GM12878 (cell line): ENCODE data around the gene DOHH.

Source experiments
- EZH2 ChIP-seq: IDR thresholded peaks from 2 replicates; pipeline ENCODE4 v1.6.1; 2012; ENCODE audit warnings: low read depth, mild to moderate bottlenecking, control low read depth, inconsistent platforms, low read length, borderline replicate concordance; ENCODE audit not compliant: control insufficient read depth
- KDM1A ChIP-seq: fragments of 200-600 bp; sonication (generic); IDR thresholded peaks from 2 replicates; pipeline ENCODE4 v1.6.1; 2016; ENCODE audit warnings: borderline replicate concordance
- NFYA ChIP-seq: IDR thresholded peaks from 2 replicates; pipeline ENCODE4 v1.6.1; 2011; ENCODE audit warnings: low read depth, mild to moderate bottlenecking, low read length, improper control_type of control experiment, borderline replicate concordance
- POLR2A ChIP-seq: IDR thresholded peaks from 2 replicates; pipeline ENCODE4 v1.6.1; 2011; ENCODE audit warnings: low read depth, mild to moderate bottlenecking, low read length
- POLR2AphosphoS5 ChIP-seq: IDR thresholded peaks from 2 replicates; pipeline ENCODE4 v1.6.1; 2011; ENCODE audit warnings: mild to moderate bottlenecking, low read length, inconsistent platforms

GRCh38 chr19:3494559-3494958, 5.9 kb downstream of the DOHH start:
- TF ChIP-seq NFYA = no peak
- no peak for TF ChIP-seq KDM1A
- TF ChIP-seq EZH2 = no peak
- no peak for TF ChIP-seq POLR2A
- TF ChIP-seq POLR2AphosphoS5 = no peak
